MM.1S (cell line): ENCODE measurements around the gene TMEM235.

Experiments used
- EZH2 ChIP-seq: fragments of 300-600 bp; sonication (generic); optimal IDR thresholded peaks from 2 replicates; pipeline ENCODE3; 2017; ENCODE audit warnings: low read depth, mild to moderate bottlenecking, antibody characterized with exemption, low read length, mixed read lengths
- EZH2phosphoT487 ChIP-seq: fragments of 300-600 bp; sonication (generic); IDR thresholded peaks from 2 replicates; pipeline ENCODE4 v1.6.1; 2018; ENCODE audit warnings: antibody characterized with exemption, low read length
- TF ChIP-seq, protein P1 (sequence below): fragments of 300-600 bp; sonication (generic); IDR thresholded peaks from 2 replicates; pipeline ENCODE4 v1.5.1; 2016; ENCODE audit warnings: antibody characterized with exemption, low read length, mixed read lengths

DNA sequence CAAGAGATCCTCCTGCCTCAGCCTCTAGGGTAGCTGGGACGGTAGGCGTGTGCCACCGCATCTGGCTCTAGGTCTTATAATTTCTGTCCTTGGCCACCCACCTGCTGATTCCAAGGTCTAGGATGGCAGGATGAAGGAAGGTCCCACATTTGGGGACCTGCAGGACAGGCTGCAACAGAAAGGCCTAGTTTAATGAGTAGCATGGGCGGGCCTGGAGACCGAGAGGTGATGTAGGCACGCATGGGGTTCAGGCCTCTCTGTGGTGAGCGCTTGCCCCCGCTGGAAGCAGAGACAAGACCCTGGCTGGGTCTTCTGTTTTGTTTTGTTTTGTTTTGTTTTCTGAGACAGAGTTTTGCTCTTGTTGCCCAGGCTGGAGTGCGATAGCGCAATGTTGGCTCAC, 33.7 kb downstream of the TMEM235 start:
- TF ChIP-seq, protein P1, sequence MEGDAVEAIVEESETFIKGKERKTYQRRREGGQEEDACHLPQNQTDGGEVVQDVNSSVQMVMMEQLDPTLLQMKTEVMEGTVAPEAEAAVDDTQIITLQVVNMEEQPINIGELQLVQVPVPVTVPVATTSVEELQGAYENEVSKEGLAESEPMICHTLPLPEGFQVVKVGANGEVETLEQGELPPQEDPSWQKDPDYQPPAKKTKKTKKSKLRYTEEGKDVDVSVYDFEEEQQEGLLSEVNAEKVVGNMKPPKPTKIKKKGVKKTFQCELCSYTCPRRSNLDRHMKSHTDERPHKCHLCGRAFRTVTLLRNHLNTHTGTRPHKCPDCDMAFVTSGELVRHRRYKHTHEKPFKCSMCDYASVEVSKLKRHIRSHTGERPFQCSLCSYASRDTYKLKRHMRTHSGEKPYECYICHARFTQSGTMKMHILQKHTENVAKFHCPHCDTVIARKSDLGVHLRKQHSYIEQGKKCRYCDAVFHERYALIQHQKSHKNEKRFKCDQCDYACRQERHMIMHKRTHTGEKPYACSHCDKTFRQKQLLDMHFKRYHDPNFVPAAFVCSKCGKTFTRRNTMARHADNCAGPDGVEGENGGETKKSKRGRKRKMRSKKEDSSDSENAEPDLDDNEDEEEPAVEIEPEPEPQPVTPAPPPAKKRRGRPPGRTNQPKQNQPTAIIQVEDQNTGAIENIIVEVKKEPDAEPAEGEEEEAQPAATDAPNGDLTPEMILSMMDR: no peak
- TF ChIP-seq EZH2 (no peak), EZH2phosphoT487 (no peak)
